ENCODE data around the gene PADI6.

The PADI6 gene

DNA sequence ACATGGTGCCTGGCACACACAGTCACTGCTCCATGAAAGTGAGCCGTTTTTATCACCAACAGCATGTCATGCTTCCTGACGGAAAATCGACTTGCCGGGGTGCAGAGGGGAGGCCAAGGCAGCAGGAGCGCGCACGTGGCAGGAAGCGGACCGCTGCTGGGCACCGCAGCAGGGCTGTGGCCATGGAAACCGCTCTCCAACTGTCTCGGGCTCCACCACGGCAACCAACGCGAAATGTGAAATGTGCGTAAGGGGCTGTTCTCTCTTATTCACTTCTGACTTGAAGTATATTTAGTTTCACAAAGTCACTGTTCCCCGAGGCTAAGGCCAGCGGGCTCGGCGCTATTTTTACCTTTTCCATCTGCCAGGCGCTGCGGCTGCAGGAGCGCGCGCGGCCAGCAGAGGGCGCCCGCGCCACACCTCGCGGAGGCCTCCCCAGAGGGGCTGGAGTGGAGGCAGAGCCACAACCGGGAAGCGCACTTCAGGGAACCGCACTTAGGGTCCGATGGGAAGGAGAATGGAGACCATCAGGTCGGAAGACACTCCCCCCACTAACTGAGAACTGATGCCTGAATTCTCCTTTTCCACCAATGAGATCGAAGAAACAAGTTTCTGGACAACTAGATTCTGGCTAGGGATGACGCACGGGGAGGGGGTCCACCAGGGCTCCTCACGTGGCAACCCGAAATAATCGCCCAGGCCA lies 47.8 kb downstream of the PADI6 start:
- Histone ChIP-seq H3K36me3 (ENCODE audit: control insufficient read depth, insufficient read depth, low read length) (peaks cover 52% of the 10 kb centered on the region), H3K27me3 (ENCODE audit: control insufficient read depth, insufficient read depth, low read length) (no peaks in the 10 kb centered on the region), H3K4me3 (ENCODE audit: low read length) (no peak overlapping the region), H3K27ac (ENCODE audit: low read length) (no peak overlapping the region), H3K9me3 (ENCODE audit: control insufficient read depth, insufficient read depth, low read length) (no peaks in the 10 kb centered on the region), H3K4me1 (ENCODE audit: control insufficient read depth, insufficient read depth, low read length) (no peaks in the 10 kb centered on the region)
- WGBS (ENCODE audit: insufficient coverage, insufficient read length), result no CpG with 5 or more reads among the region's 42 CpGs
- DNase-seq (ENCODE audit: low read depth, low spot score), result peak; percentile 75

DNA sequence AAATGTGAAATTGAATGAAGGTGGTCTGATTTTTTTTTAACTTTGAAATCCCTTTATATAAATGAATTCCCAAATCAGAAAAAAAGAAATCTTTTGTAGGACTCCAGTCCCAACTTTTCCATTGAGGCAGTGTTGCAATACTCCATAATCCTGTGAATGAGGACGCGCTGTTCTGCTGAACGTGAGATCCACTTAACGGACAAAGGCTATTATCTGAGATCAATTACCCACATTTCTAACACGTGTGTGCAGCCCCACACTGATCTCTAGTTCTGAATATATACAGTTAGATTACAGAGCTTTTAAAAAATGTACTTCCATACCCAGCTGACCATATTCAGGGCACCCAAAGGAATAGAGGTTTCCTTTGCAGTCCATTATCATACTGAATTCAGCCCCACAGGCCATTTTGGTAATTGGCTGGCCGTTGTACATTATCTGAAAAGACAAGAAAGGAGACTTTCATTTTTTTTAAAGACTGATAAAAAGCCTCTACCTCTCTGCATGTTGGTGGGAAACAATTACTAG lies 48.5 kb downstream of the PADI6 start:
- Histone ChIP-seq H3K4me3 (ENCODE audit: low read length) (no peak overlapping the region), H3K27me3 (ENCODE audit: control insufficient read depth, insufficient read depth, low read length) (no peaks in the 10 kb centered on the region), H3K36me3 (ENCODE audit: control insufficient read depth, insufficient read depth, low read length) (peaks cover 55% of the 10 kb centered on the region), H3K27ac (ENCODE audit: low read length) (no peak overlapping the region), H3K4me1 (ENCODE audit: control insufficient read depth, insufficient read depth, low read length) (no peaks in the 10 kb centered on the region), H3K9me3 (ENCODE audit: control insufficient read depth, insufficient read depth, low read length) (no peaks in the 10 kb centered on the region)
- DNase-seq (ENCODE audit: low read depth, low spot score), result no peak
- WGBS (ENCODE audit: insufficient coverage, insufficient read length), result no CpG with 5 or more reads among the region's 6 CpGs

DNA sequence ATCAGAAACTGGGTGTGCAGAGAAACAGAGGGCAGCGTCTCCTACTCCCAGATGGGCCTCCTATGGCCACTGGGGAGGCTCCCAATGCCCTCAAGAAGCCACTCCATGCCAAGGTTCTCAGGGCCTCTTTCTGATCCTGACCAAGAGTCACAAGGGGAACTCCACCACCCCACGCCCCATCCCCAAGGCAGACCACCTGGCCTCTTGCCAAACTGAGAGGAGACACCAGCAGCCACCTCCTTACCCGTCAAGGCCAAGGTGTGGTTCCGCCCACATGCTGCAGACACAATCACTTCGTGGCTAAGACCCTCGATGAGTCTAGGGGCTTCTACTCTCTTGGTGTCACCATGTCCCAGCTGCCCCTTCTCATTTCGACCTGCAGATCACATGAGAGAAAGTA lies 50.5 kb downstream of the PADI6 start:
- H3K27ac ChIP-seq (ENCODE audit: low read length), result no peak overlapping the region
- no CpG with 5 or more reads among the region's 7 CpGs for WGBS (ENCODE audit: insufficient coverage, insufficient read length)
- peaks cover 59% of the 10 kb centered on the region for H3K36me3 ChIP-seq (ENCODE audit: control insufficient read depth, insufficient read depth, low read length)

DNA sequence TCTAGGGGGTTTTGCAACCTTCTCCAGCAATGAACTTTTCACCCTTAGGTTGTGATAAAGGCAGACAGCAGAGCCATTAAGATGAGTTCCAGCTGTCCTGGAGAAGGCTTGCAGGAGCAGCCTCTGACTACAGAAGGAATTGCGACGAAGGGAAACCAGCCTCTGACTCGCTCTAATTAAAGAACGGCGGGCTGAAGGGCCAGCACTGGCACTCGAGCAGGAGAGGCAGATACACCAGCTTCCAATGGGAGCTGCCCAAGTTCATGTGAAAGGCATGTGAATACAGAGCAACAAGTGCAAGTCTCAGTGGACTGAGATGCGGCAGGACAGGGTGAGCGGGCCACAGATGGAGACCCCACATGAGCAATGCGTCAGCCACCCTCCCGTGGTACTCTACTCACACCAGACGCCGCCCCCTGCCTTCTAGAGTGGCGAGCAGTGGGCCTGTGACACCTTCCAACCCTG lies 51.8 kb downstream of the PADI6 start:
- no peak for DNase-seq (ENCODE audit: low read depth, low spot score)
- Histone ChIP-seq H3K9me3 (ENCODE audit: control insufficient read depth, insufficient read depth, low read length) (no peaks in the 10 kb centered on the region), H3K36me3 (ENCODE audit: control insufficient read depth, insufficient read depth, low read length) (peaks cover 65% of the 10 kb centered on the region), H3K27me3 (ENCODE audit: control insufficient read depth, insufficient read depth, low read length) (no peaks in the 10 kb centered on the region), H3K4me1 (ENCODE audit: control insufficient read depth, insufficient read depth, low read length) (no peaks in the 10 kb centered on the region; the same call in 1 of the 2 replicates), H3K4me3 (ENCODE audit: low read length) (no peak overlapping the region), H3K27ac (ENCODE audit: low read length) (no peak overlapping the region)
- no CpG with 5 or more reads among the region's 13 CpGs for WGBS (ENCODE audit: insufficient coverage, insufficient read length)

More for the DNA sequence above, 50.5 kb downstream of the PADI6 start:
- no peaks in the 10 kb centered on the region for H3K9me3 ChIP-seq (ENCODE audit: control insufficient read depth, insufficient read depth, low read length)
- H3K4me3 ChIP-seq (ENCODE audit: low read length), result no peak overlapping the region
- no peaks in the 10 kb centered on the region; the same call in 1 of the 2 replicates for H3K4me1 ChIP-seq (ENCODE audit: control insufficient read depth, insufficient read depth, low read length)
- no peak for DNase-seq (ENCODE audit: low read depth, low spot score)
- H3K27me3 ChIP-seq (ENCODE audit: control insufficient read depth, insufficient read depth, low read length), result no peaks in the 10 kb centered on the region

DNA sequence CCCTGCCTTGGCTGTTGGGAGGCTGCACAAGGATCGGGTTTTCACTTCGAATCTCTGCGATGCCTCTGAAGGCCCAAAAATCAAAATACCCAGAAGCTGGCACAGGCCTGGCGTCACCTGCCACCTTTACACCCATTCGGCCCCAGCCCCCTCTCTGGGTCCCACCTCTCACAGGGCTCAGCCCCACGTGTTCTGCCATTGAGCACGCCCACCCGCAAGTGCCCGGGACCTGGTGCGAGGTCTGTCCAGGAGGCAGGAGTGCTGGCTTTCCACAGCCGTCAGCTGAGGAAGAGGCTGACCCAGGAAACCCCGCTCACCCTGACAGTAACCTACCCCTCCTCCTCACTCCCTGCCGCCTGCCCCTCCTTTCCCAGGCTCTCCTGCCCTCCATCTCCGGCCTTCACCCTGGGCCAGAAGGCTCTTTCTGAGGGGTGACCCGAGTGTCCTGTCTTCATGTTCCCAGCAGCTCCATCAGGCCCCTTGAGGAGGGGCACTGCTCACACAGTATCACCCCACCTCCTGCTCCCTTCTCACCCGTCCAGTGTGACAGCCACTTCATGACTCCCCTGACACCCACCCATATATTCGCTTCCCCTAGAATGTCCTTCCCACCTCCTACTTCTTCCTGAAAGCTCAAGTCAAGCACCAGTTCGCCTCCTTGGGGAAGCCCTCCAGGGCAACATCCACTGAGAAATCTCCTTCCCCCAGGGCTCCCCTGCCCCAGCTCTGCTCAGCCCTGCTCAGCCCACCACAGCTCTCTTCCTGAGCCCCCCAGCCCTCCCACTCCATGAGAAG lies 54.0 kb downstream of the PADI6 start:
- DNase-seq (ENCODE audit: low read depth, low spot score), result no peak
- H3K9me3 ChIP-seq (ENCODE audit: control insufficient read depth, insufficient read depth, low read length), result no peaks in the 10 kb centered on the region

DNA sequence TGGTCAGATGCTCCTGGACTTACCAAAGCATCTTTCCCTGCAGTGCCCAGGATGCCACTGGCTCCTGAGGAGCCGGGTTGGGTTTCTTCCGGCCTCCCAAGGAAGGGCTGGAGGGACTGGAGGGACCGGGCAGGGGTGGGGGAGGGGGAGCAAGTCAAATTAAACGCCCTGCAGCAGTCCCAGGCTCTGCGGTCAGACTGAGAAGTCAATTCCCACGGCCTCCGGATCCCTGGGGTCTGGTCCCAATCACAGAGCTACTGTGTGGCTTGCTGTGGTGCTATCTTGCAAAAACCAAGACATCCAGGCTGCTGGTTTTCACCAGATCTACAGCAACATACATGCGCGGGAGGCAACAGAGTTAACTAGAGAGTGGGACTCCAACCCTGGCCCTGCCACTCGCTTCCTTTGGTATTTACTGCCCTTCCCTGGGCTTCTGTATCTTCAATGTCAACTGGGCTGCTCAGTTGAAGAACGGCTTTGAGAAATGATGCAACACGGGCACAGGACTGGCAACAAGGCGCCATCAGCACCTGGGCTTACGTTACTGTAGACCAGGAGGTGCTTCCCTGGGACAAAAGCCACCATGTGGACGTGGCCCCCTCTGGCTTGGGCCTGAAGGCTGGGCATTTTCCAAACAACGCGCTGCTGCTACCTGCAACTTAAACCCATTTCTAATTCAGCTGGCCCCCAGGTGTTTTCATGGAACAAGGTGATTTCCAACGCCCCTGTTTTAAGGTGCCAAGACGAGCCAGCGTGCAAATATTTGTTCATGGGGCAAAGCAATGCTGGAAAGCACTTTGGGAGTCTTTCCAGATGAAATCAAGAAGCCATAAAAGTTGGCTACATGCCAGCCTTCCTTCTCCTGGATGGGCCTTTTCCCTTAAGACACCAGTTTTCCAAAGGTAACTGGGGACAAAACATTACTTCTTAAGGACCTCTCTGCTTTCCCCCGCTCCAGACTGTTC lies 56.0 kb downstream of the PADI6 start:
- no peaks in the 10 kb centered on the region for H3K9me3 ChIP-seq (ENCODE audit: control insufficient read depth, insufficient read depth, low read length)
- peaks cover 4% of the 10 kb centered on the region for H3K4me1 ChIP-seq (ENCODE audit: control insufficient read depth, insufficient read depth, low read length)
- no peak overlapping the region for H3K4me3 ChIP-seq (ENCODE audit: low read length)
- no peaks in the 10 kb centered on the region for H3K27me3 ChIP-seq (ENCODE audit: control insufficient read depth, insufficient read depth, low read length)
- H3K36me3 ChIP-seq (ENCODE audit: control insufficient read depth, insufficient read depth, low read length), result peaks cover 60% of the 10 kb centered on the region
- no CpG with 5 or more reads among the region's 21 CpGs for WGBS (ENCODE audit: insufficient coverage, insufficient read length)
- H3K27ac ChIP-seq (ENCODE audit: low read length), result no peak overlapping the region
- DNase-seq (ENCODE audit: low read depth, low spot score), result no peak

More for the DNA sequence above, 54.0 kb downstream of the PADI6 start:
- Histone ChIP-seq H3K4me3 (ENCODE audit: low read length) (no peak overlapping the region), H3K27me3 (ENCODE audit: control insufficient read depth, insufficient read depth, low read length) (no peaks in the 10 kb centered on the region), H3K4me1 (ENCODE audit: control insufficient read depth, insufficient read depth, low read length) (no peaks in the 10 kb centered on the region; the same call in 1 of the 2 replicates), H3K36me3 (ENCODE audit: control insufficient read depth, insufficient read depth, low read length) (peaks cover 57% of the 10 kb centered on the region), H3K27ac (ENCODE audit: low read length) (no peak overlapping the region)
- no CpG with 5 or more reads among the region's 18 CpGs for WGBS (ENCODE audit: insufficient coverage, insufficient read length)

DNA sequence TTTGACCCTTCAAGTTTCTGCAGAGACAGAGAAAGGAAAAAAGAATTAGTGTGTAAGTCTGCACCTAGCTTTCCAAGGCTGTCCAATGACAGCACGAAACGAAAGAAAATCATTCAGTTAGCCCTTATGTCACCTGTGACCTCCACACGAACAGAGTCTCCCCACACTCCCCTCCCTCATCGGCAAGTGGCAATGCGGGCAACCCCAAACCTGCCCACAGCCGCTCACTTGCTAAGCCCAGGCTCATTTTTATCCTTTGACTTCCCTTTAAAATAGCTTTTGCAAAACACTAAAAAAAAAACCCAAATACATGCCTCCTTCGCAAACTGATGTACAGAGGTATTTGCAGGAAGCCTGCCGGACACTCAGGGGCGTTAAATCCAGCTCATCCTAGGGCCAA lies 57.2 kb downstream of the PADI6 start:
- WGBS (ENCODE audit: insufficient coverage, insufficient read length), result no CpG with 5 or more reads among the region's 9 CpGs
- Histone ChIP-seq H3K36me3 (ENCODE audit: control insufficient read depth, insufficient read depth, low read length) (peaks cover 53% of the 10 kb centered on the region), H3K27ac (ENCODE audit: low read length) (no peak overlapping the region), H3K9me3 (ENCODE audit: control insufficient read depth, insufficient read depth, low read length) (no peaks in the 10 kb centered on the region), H3K4me3 (ENCODE audit: low read length) (no peak overlapping the region), H3K27me3 (ENCODE audit: control insufficient read depth, insufficient read depth, low read length) (no peaks in the 10 kb centered on the region), H3K4me1 (ENCODE audit: control insufficient read depth, insufficient read depth, low read length) (peaks cover 7% of the 10 kb centered on the region)
- DNase-seq (ENCODE audit: low read depth, low spot score), result no peak

DNA sequence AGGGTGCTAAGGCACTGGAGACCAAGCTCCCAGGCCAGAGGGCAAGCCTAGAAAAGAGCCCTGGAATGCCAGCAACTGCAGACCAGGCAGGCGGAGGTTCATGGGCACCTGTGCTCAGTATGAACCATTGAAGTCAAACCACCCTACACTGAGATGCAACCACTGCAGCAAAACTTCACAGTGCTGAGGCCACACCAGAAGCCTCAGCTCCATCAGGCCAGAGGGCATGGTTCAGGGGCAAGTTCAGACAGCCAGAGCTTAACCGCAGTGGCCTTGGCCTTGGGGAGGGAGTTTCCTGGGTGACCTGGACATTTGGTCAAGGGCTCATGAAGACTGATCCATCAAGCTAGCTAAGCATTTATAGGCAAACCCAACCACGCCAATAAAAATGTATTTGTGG lies 60.4 kb downstream of the PADI6 start:
- WGBS (ENCODE audit: insufficient coverage, insufficient read length), result no CpG with 5 or more reads among the region's 3 CpGs
- H3K4me3 ChIP-seq (ENCODE audit: low read length), result no peak overlapping the region
- peaks cover 36% of the 10 kb centered on the region; the same call in 1 of the 2 replicates for H3K36me3 ChIP-seq (ENCODE audit: control insufficient read depth, insufficient read depth, low read length)
- H3K27me3 ChIP-seq (ENCODE audit: control insufficient read depth, insufficient read depth, low read length), result no peaks in the 10 kb centered on the region
- H3K9me3 ChIP-seq (ENCODE audit: control insufficient read depth, insufficient read depth, low read length), result no peaks in the 10 kb centered on the region
- peaks cover 10% of the 10 kb centered on the region for H3K4me1 ChIP-seq (ENCODE audit: control insufficient read depth, insufficient read depth, low read length)
- DNase-seq (ENCODE audit: low read depth, low spot score), result no peak
- H3K27ac ChIP-seq (ENCODE audit: low read length), result no peak overlapping the region

DNA sequence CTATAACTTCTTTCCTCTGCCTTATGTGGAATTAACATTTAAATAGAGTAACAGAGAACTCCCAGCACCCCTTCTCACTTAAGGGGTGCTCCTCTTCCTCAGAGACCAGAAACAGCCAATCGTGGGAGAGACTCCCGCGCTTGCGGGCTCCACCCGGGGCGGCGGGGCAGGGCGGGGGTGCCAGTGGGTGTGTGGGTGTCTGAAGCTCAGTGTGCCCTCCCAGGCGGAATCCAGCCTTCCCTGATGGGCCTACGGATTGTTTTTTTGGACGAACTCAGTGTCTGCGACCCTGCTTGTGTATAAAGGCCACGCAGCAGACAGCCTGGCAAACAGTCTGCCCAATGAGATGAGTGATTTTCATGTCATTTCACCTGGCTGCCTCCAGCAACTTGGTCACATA lies 61.3 kb downstream of the PADI6 start:
- Histone ChIP-seq H3K4me1 (ENCODE audit: control insufficient read depth, insufficient read depth, low read length) (peaks cover 10% of the 10 kb centered on the region), H3K4me3 (ENCODE audit: low read length) (no peak overlapping the region), H3K27ac (ENCODE audit: low read length) (no peak overlapping the region), H3K36me3 (ENCODE audit: control insufficient read depth, insufficient read depth, low read length) (peaks cover 28% of the 10 kb centered on the region; the same call in 1 of the 2 replicates), H3K27me3 (ENCODE audit: control insufficient read depth, insufficient read depth, low read length) (no peaks in the 10 kb centered on the region), H3K9me3 (ENCODE audit: control insufficient read depth, insufficient read depth, low read length) (no peaks in the 10 kb centered on the region)
- WGBS (ENCODE audit: insufficient coverage, insufficient read length), result no CpG with 5 or more reads among the region's 13 CpGs
- no peak for DNase-seq (ENCODE audit: low read depth, low spot score)

DNA sequence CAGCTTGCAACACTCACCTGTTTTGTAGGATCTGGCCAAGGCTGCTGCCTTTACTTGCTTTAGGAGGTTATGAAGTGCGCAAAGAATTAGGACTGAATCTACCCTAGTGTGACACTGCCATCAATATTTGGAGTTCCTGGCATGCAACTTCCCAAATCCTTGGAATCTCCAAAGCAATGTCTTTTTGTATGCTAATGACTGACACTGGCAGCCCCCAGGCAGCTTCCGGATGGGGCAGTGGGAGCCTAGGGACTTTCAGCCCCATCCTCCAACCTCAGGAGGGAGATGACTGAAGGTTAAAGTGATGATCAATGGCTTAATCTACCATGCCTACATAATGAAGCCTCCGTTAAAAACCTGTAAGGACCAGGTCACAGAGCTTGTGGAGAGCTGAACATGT lies 62.0 kb downstream of the PADI6 start:
- H3K27ac ChIP-seq (ENCODE audit: low read length), result no peak overlapping the region
- peaks cover 10% of the 10 kb centered on the region for H3K4me1 ChIP-seq (ENCODE audit: control insufficient read depth, insufficient read depth, low read length)
- WGBS (ENCODE audit: insufficient coverage, insufficient read length), result no CpG with 5 or more reads among the region's 3 CpGs
- H3K9me3 ChIP-seq (ENCODE audit: control insufficient read depth, insufficient read depth, low read length), result no peaks in the 10 kb centered on the region
- H3K27me3 ChIP-seq (ENCODE audit: control insufficient read depth, insufficient read depth, low read length), result no peaks in the 10 kb centered on the region
- peaks cover 21% of the 10 kb centered on the region; the same call in 1 of the 2 replicates for H3K36me3 ChIP-seq (ENCODE audit: control insufficient read depth, insufficient read depth, low read length)
- DNase-seq (ENCODE audit: low read depth, low spot score), result peak; percentile 54
- no peak overlapping the region for H3K4me3 ChIP-seq (ENCODE audit: low read length)
